HG03039 (cell line): ENCODE data around the gene SGIP1.
"Not testable (repeated sequence)": the region's sequence is repeated elsewhere in the genome, so short reads cannot be mapped to it uniquely, and the experiment has no call there.

Source experiments
- ATAC-seq: cut with Tn5 transposase; IDR thresholded peaks from one replicate; pipeline ENCODE4 v1.9.1; 2021; ENCODE audit warnings: mild to moderate bottlenecking, moderate library complexity; ENCODE audit not compliant: unreplicated experiment

The SGIP1 gene

GRCh38 chr1:66725885-66726665, 192.1 kb downstream of the SGIP1 start:
- ATAC-seq, result peak; percentile 86

GRCh38 chr1:66728021-66728420, 194.1 kb downstream of the SGIP1 start:
- ATAC-seq, result no peak

GRCh38 chr1:66728716-66729115, 194.8 kb downstream of the SGIP1 start:
- ATAC-seq, result not testable (repeated sequence)

DNA sequence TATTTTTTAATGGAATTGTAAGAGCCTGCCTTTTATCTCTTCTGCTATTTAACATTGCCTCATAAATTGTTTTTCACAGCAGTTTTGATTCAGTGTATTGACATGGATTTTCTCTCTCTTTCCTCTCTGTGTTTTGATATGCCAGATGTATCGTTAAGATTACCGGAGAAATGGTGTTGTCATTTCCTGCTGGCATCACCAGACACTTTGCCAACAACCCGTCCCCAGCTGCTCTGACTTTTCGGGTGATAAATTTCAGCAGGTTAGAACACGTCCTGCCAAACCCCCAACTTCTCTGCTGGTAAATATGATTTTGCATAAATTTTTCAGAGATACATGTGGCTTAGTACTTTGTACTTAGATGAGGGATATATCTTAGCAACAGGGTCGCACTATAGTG, 195.2 kb downstream of the SGIP1 start:
- no peak for ATAC-seq

- ATAC-seq, result no peak
Measured at GRCh38 chr1:66729523-66729922, 195.6 kb downstream of the SGIP1 start.

- no peak for ATAC-seq
Measured at GRCh38 chr1:66730462-66730861, 196.5 kb downstream of the SGIP1 start.

- ATAC-seq, result peak; percentile 45
Measured at GRCh38 chr1:66731170-66731865, 197.4 kb downstream of the SGIP1 start.

GRCh38 chr1:66732407-66733166, 198.6 kb downstream of the SGIP1 start:
- no peak for ATAC-seq

DNA sequence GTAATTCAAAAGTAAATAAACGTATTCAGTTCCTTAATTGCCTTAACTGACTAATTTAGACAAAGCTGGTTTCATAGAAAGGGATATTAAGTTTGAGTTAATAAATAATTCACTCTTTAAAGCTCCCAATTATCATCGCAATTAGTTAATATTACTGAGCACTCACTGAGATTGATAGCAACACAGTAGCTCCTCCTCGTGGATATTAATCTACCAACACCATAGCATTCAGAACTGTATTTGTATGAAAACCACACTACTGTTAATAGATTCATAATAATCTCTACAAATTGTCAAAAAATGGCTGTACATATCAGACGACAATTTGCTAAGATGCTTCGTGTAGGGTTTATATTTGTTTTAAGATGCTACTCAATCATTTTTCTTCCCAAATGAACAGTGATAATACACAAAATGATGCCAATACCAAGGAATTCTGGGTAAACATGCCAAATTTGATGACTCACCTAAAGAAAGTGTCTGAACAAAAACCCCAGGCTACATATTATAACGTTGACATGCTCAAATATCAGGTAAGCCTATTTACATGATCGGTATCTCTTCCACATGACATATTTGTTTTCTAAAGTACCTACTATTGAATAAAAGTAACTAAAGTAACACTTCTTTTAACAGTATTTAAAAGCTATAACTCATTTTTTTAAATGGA, 199.5 kb downstream of the SGIP1 start:
- ATAC-seq, result no peak

- not testable (repeated sequence) for ATAC-seq
Measured at GRCh38 chr1:66734531-66734930, 200.6 kb downstream of the SGIP1 start.

DNA sequence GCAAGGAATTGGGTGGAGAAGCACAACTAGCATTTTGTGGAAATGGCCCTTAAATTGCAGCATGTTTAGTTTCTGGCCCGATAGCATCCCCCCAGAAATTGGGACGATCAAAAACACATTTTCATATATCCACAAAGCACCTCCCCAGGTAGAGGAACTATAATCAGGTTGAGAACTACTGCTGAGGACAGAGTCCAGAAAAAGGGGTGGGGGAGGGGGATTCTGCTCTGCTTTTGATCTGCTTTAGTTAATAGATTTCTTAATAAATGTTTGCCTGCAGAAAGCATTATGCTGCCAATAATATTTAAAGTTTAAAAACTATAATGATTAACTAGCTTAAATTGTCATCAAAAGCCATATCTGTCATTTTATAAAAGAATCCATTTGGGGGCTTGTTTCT, 203.9 kb downstream of the SGIP1 start:
- no peak for ATAC-seq

- ATAC-seq, result peak; percentile 78
Measured at GRCh38 chr1:66739401-66740157, 205.6 kb downstream of the SGIP1 start.

- ATAC-seq, result no peak
Measured at GRCh38 chr1:66745451-66745850, 211.5 kb downstream of the SGIP1 start.

GRCh38 chr1:66747501-66747900, 213.5 kb downstream of the SGIP1 start:
- no peak for ATAC-seq

- ATAC-seq, result no peak
Measured at GRCh38 chr1:66750577-66750976, 216.6 kb downstream of the SGIP1 start.

DNA sequence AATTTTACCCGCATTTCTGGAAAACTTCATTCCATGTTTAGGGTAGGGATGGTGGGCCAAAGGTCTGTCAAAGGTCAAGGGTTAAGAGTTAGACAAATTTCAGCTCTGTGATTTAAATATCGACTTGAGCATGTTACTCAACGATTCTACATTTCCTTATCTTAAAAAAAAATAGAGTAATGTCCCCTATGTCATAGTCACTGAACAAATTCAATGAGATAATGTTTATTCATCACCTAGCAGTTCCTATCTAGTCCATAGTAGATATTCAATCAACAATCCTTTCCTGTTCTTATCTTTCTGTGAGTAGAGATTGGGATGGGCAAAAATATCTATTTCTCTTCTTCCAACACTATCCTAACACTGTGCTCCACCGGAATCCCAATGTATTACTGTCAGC, 217.2 kb downstream of the SGIP1 start:
- ATAC-seq, result no peak

- no peak for ATAC-seq
Measured at GRCh38 chr1:66752000-66752592, 218.1 kb downstream of the SGIP1 start, which contains the start of gene DYNLT5. TSS of gene DYNLT5 (plus strand) at chr1:66752459. CDS start at chr1:66754659, 2,200 bp downstream.

GRCh38 chr1:66752671-66753371, 218.9 kb downstream of the SGIP1 start:
- ATAC-seq, result no peak

GRCh38 chr1:66757722-66758240, 223.8 kb downstream of the SGIP1 start:
- ATAC-seq, result no peak
